ENCODE data around the gene OTX1. TPM values are rescaled to one million over a fixed set of nuclear protein-coding genes. Genes with fewer than 3 reads are reported as not detected.

OTX1 gene
- total and polyA plus RNA-seq, 2 of the 4 experiments (the other 2 are of a cell fraction), result 0.03 TPM; not detected in 1

GRCh38 chr2:63027220-63027619 lies 23.4 kb upstream of the OTX1 start:
- Histone ChIP-seq H3K9me3 (ENCODE audit: control insufficient read depth, insufficient read depth, low read length) (no peaks in the 10 kb centered on the region), H2AK9ac (replicated peaks; ENCODE audit: low read depth, low read length, poor library complexity) (no peak overlapping the region), H2AFZ (replicated peaks; ENCODE audit: low read length, poor library complexity) (no peak overlapping the region), H3K4me1 (ENCODE audit: control insufficient read depth, insufficient read depth, low read length) (no peaks in the 10 kb centered on the region), H4K8ac (ENCODE audit: low read depth in 2 of 2, low read length in 2 of 2) (no peak overlapping the region), H2BK20ac (ENCODE audit: low read depth, low read length) (no peak overlapping the region), H3K9me1 (ENCODE audit: insufficient read depth, low read length) (no peaks in the 10 kb centered on the region), H3K4me2 (ENCODE audit: low read depth, low read length) (no peak overlapping the region), H2BK5ac (ENCODE audit: low read depth, low read length, poor library complexity, severe bottlenecking) (no peak overlapping the region), H3K18ac (ENCODE audit: low read depth, low read length) (no peak overlapping the region), H4K5ac (ENCODE audit: low read depth, low read length) (no peak overlapping the region), H3K23ac (ENCODE audit: low read depth, low read length) (no peak overlapping the region), H3K27me3 (ENCODE audit: control insufficient read depth, insufficient read depth, low read length) (no peaks in the 10 kb centered on the region), H3K4me3 (ENCODE audit: insufficient read depth, low read depth, low read length) (no peak overlapping the region), H3K56ac (ENCODE audit: extremely low read depth, insufficient read depth, low read length) (no peak overlapping the region), H3K27ac (ENCODE audit: insufficient read depth, low read length) (no peak overlapping the region), H2AK5ac (ENCODE audit: low read depth, low read length) (no peak overlapping the region), H3K36me3 (ENCODE audit: control insufficient read depth, insufficient read depth, low read length) (peaks cover 3% of the 10 kb centered on the region; the same call in 1 of the 2 replicates), H3K4ac (ENCODE audit: low read depth, low read length) (no peak overlapping the region), H3K9ac (ENCODE audit: low read depth, low read length) (no peak overlapping the region), H4K20me1 (ENCODE audit: insufficient read depth, low read length) (no peaks in the 10 kb centered on the region), H3K79me1 (ENCODE audit: low read depth in 1 of 2, low read length in 2 of 2) (no peaks in the 10 kb centered on the region; a peak in 2 of 4 replicates), H3K14ac (replicated peaks; ENCODE audit: low read depth, low read length) (no peak overlapping the region), H2BK120ac (ENCODE audit: low read depth, low read length) (no peak overlapping the region), H4K91ac (ENCODE audit: insufficient read depth, low read depth, low read length) (no peak overlapping the region), H2BK15ac (ENCODE audit: low read depth, low read length) (no peak overlapping the region)
- no peak for DNase-seq
- dilution Hi-C loops (cut with HindIII; ENCODE audit: low sequenced_read_pairs, unreplicated experiment) (no loop called here), intact Hi-C loops (cut with micrococcal nuclease) (no loop called here), in situ Hi-C loops (cut with MboI; ENCODE audit: low sequenced_read_pairs) (loop anchor here (10.0 to 25.0 kb wide), 2 partner anchors 242 to 565 kb away; no protein-coding TSS in a partner anchor)
- ATAC-seq (ENCODE audit: low read depth), result no peak
- CTCF ChIA-PET, result no interaction called here
- TF ChIP-seq RFX5 (IDR thresholded peaks at IDR 0.05; ENCODE audit: low read depth, low read length) (no peak), FOS (IDR thresholded peaks at IDR 0.05; ENCODE audit: low read depth, low read length) (no peak), MAZ (IDR thresholded peaks at IDR 0.05; ENCODE audit: borderline replicate concordance, low read depth, low read length) (no peak), RAD21 (IDR thresholded peaks at IDR 0.05; ENCODE audit: low read length) (no peak), MXI1 (IDR thresholded peaks at IDR 0.05; ENCODE audit: borderline replicate concordance, low read depth, low read length) (no peak), ELK1 (IDR thresholded peaks at IDR 0.05; ENCODE audit: borderline replicate concordance, low read depth, low read length) (no peak), POLR2A (IDR thresholded peaks at IDR 0.05; ENCODE audit: low read depth, low read length) (no peak), USF2 (IDR thresholded peaks at IDR 0.05; ENCODE audit: low read depth, low read length) (no peak), MAFK (IDR thresholded peaks at IDR 0.05; ENCODE audit: low read depth, low read length) (no peak), SMC3 (IDR thresholded peaks at IDR 0.05; ENCODE audit: low read depth, low read length) (no peak), CHD1 (IDR thresholded peaks at IDR 0.05; ENCODE audit: low read depth, low read length) (no peak), CTCF (conservative IDR thresholded peaks at IDR 0.05; ENCODE audit: low read depth, low read length) (no peak), RCOR1 (IDR thresholded peaks at IDR 0.05; ENCODE audit: insufficient replicate concordance, low read length) (no peak)
- POLR2A ChIA-PET (ENCODE audit: unreplicated experiment), result no interaction called here
- 83% methylated on average over 1 of the region's 2 CpGs; no CpG with 5 or more reads in 1 of the 2 experiments for WGBS, 2 experiments (ENCODE audit: extremely low coverage in 2 of 2, insufficient read length in 1 of 2)
- BruUV-seq (replicated peaks), result no TSS peak

All from IMR-90 (cell line).